SK-N-SH treated with all-trans-retinoic acid at 6 μM for 48 hours (cell line): Measurements from ENCODE around the gene XNDC1N.

ENCODE experiments used
- ATAC-seq: fragments of 200-7000 bp; cut with Tn5 transposase; 3 replicates; pipeline ENCODE4 v1.9.1; 2020; ENCODE audit warnings: mild to moderate bottlenecking, moderate library complexity
- CSDC2 ChIP-seq: fragments of 250-450 bp; sonication (Bioruptor Pico); IDR thresholded peaks from 2 replicates; pipeline ENCODE4 v1.5.0; 2020; ENCODE audit warnings: mild to moderate bottlenecking, moderate library complexity
- ESRRG ChIP-seq: fragments of 250-450 bp; sonication (Bioruptor Pico); IDR thresholded peaks from 2 replicates; pipeline ENCODE4 v1.6.1; 2021; ENCODE audit warnings: mild to moderate bottlenecking
- GLIS3 ChIP-seq: fragments of 250-450 bp; sonication (Bioruptor Pico); IDR thresholded peaks from 2 replicates; pipeline ENCODE4 v1.5.0; 2020; ENCODE audit warnings: mild to moderate bottlenecking, moderate library complexity
- ISL1 ChIP-seq: fragments of 250-450 bp; sonication (Bioruptor Pico); IDR thresholded peaks from 2 replicates; pipeline ENCODE4 v2.1.2; 2022; ENCODE audit warnings: mild to moderate bottlenecking, moderate library complexity
- OSR1 ChIP-seq: fragments of 250-450 bp; sonication (Bioruptor Pico); IDR thresholded peaks from 2 replicates; pipeline ENCODE4 v1.8.0; 2022; ENCODE audit warnings: moderate library complexity, mild to moderate bottlenecking, inconsistent platforms
- PPARA ChIP-seq: fragments of 250-450 bp; sonication (Bioruptor Pico); IDR thresholded peaks from 2 replicates; pipeline ENCODE4 v1.5.0; 2020; ENCODE audit warnings: mild to moderate bottlenecking, borderline replicate concordance
- RARB ChIP-seq: fragments of 250-450 bp; sonication (Bioruptor Pico); IDR thresholded peaks from 2 replicates; pipeline ENCODE4 v1.8.0; 2021; ENCODE audit warnings: mild to moderate bottlenecking, moderate library complexity
- SNAI2 ChIP-seq: fragments of 250-450 bp; sonication (Bioruptor Pico); IDR thresholded peaks from 2 replicates; pipeline ENCODE4 v1.5.0; 2020; ENCODE audit warnings: mild to moderate bottlenecking, moderate library complexity
- TOX ChIP-seq: fragments of 250-450 bp; sonication (Bioruptor Pico); IDR thresholded peaks from 2 replicates; pipeline ENCODE4 v1.8.0; 2021; ENCODE audit warnings: mild to moderate bottlenecking, moderate library complexity, borderline replicate concordance
- ZC3H10 ChIP-seq: fragments of 250-450 bp; sonication (Bioruptor Pico); IDR thresholded peaks from 2 replicates; pipeline ENCODE4 v1.5.1; 2021; ENCODE audit warnings: mild to moderate bottlenecking, moderate library complexity
- ZFP30 ChIP-seq: fragments of 450-650 bp; formaldehyde crosslinking; IDR thresholded peaks from 2 replicates; pipeline ENCODE4 v1.5.0; 2022; ENCODE audit warnings: mild to moderate bottlenecking, moderate library complexity
- ZNF565 ChIP-seq: fragments of 450-650 bp; formaldehyde crosslinking; conservative IDR thresholded peaks from 2 replicates; pipeline ENCODE4 v1.5.0; 2020; ENCODE audit warnings: low read depth, mild to moderate bottlenecking, moderate library complexity
- ZNF70 ChIP-seq: fragments of 450-650 bp; formaldehyde crosslinking; IDR thresholded peaks from 2 replicates; pipeline ENCODE4 v1.5.0; 2020; ENCODE audit warnings: mild to moderate bottlenecking, moderate library complexity
- ZNF8 ChIP-seq: fragments of 450-650 bp; formaldehyde crosslinking; IDR thresholded peaks from 2 replicates; pipeline ENCODE4 v1.5.0; 2020; ENCODE audit warnings: mild to moderate bottlenecking, moderate library complexity
- TF ChIP-seq, protein P1 (sequence below): fragments of 250-450 bp; sonication (Bioruptor Pico); IDR thresholded peaks from 2 replicates; pipeline ENCODE4 v1.5.1; 2021; ENCODE audit warnings: mild to moderate bottlenecking, moderate library complexity
- TF ChIP-seq, protein P2 (sequence below): fragments of 250-450 bp; sonication (Bioruptor Pico); IDR thresholded peaks from 2 replicates; pipeline ENCODE4 v1.5.1; 2020; ENCODE audit warnings: low read depth, mild to moderate bottlenecking, moderate library complexity
- TF ChIP-seq, protein P3 (sequence below): fragments of 250-450 bp; sonication (Bioruptor Pico); IDR thresholded peaks from 2 replicates; pipeline ENCODE4 v1.8.0; 2021; ENCODE audit warnings: low read depth, mild to moderate bottlenecking, moderate library complexity, borderline replicate concordance
- TF ChIP-seq, protein P4 (sequence below): fragments of 250-450 bp; sonication (Bioruptor Pico); IDR thresholded peaks from 2 replicates; pipeline ENCODE4 v1.5.0; 2020; ENCODE audit warnings: mild to moderate bottlenecking, moderate library complexity

Gene XNDC1N

DNA sequence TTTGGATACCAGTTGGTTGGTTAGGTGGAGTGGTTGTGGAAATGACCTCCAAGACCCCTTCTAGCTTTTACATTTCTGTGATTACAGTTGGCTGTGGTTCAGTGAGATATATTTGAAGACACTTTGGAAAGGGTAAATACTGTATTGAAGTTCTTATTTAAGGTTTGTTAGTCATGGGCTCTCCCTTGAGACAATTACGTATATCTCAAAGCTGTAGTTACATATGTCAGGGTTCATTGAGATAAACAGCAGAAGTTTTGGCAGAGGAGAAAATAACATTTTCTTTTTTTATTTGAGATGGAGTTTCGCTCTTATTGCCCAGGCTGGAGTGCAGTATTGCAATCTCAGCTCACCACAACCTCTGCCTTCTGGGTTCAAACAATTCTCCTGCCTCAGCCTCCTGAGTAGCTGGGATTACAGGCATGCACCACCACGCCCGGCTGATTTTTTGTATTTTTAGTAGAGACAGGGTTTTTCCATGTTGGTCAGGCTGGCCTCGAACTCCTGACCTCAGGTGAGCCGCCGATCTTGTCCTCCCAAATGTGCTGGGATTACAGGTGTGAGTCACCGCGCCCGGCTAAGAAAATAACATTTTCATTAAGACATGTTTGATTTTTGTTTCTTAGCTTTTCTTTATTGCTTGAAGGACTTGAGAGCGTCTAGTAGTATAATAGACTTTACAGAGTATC is 2.3 kb upstream of the XNDC1N start:
- no peak for ATAC-seq
- TF ChIP-seq ZNF70 (CRISPR knock-in tag) = no peak
- no peak for TF ChIP-seq TOX (CRISPR knock-in tag)
- TF ChIP-seq, protein P1, sequence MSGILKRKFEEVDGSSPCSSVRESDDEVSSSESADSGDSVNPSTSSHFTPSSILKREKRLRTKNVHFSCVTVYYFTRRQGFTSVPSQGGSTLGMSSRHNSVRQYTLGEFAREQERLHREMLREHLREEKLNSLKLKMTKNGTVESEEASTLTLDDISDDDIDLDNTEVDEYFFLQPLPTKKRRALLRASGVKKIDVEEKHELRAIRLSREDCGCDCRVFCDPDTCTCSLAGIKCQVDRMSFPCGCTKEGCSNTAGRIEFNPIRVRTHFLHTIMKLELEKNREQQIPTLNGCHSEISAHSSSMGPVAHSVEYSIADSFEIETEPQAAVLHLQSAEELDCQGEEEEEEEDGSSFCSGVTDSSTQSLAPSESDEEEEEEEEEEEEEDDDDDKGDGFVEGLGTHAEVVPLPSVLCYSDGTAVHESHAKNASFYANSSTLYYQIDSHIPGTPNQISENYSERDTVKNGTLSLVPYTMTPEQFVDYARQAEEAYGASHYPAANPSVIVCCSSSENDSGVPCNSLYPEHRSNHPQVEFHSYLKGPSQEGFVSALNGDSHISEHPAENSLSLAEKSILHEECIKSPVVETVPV (CRISPR knock-in tag) = no peak
- TF ChIP-seq, protein P2, sequence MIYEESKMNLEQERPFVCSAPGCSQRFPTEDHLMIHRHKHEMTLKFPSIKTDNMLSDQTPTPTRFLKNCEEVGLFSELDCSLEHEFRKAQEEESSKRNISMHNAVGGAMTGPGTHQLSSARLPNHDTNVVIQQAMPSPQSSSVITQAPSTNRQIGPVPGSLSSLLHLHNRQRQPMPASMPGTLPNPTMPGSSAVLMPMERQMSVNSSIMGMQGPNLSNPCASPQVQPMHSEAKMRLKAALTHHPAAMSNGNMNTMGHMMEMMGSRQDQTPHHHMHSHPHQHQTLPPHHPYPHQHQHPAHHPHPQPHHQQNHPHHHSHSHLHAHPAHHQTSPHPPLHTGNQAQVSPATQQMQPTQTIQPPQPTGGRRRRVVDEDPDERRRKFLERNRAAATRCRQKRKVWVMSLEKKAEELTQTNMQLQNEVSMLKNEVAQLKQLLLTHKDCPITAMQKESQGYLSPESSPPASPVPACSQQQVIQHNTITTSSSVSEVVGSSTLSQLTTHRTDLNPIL = no peak
- no peak for TF ChIP-seq CSDC2 (CRISPR knock-in tag)
- TF ChIP-seq ESRRG (CRISPR knock-in tag) = no peak
- no peak for TF ChIP-seq ZNF565 (CRISPR knock-in tag)
- TF ChIP-seq ZFP30 (CRISPR knock-in tag) = no peak
- no peak for TF ChIP-seq OSR1 (CRISPR knock-in tag)
- TF ChIP-seq, protein P3, sequence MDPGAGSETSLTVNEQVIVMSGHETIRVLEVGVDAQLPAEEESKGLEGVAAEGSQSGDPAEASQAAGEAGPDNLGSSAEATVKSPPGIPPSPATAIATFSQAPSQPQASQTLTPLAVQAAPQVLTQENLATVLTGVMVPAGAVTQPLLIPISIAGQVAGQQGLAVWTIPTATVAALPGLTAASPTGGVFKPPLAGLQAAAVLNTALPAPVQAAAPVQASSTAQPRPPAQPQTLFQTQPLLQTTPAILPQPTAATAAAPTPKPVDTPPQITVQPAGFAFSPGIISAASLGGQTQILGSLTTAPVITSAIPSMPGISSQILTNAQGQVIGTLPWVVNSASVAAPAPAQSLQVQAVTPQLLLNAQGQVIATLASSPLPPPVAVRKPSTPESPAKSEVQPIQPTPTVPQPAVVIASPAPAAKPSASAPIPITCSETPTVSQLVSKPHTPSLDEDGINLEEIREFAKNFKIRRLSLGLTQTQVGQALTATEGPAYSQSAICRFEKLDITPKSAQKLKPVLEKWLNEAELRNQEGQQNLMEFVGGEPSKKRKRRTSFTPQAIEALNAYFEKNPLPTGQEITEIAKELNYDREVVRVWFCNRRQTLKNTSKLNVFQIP = no peak
- TF ChIP-seq PPARA = no peak

DNA sequence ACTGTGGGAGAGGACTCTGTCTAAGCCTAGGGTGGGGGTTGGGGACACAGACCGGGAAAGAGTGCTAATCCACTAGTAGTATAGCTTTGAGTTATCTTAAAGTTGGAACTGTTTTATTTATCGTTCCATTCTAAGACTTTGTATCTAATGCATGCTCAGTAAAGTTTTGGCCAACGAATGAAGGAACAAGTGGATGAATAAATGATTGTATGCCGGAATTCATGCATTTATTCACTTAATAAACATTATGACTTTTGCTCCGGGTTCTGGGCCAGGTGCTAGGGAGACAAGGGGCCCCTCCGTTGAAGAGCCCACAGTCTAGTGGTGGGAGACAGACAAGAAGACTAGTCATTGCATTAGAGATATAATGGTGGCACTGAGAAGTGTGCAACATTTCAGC is 1.1 kb upstream of the XNDC1N start:
- no peak for ATAC-seq
- TF ChIP-seq CSDC2 (CRISPR knock-in tag) (no peak), SNAI2 (CRISPR knock-in tag) (no peak), ISL1 (CRISPR knock-in tag) (no peak), OSR1 (CRISPR knock-in tag) (no peak), ZNF8 (no peak), RARB (CRISPR knock-in tag) (no peak)
- TF ChIP-seq, protein P3 = no peak
- TF ChIP-seq, all 23 proteins: peak for 0

DNA sequence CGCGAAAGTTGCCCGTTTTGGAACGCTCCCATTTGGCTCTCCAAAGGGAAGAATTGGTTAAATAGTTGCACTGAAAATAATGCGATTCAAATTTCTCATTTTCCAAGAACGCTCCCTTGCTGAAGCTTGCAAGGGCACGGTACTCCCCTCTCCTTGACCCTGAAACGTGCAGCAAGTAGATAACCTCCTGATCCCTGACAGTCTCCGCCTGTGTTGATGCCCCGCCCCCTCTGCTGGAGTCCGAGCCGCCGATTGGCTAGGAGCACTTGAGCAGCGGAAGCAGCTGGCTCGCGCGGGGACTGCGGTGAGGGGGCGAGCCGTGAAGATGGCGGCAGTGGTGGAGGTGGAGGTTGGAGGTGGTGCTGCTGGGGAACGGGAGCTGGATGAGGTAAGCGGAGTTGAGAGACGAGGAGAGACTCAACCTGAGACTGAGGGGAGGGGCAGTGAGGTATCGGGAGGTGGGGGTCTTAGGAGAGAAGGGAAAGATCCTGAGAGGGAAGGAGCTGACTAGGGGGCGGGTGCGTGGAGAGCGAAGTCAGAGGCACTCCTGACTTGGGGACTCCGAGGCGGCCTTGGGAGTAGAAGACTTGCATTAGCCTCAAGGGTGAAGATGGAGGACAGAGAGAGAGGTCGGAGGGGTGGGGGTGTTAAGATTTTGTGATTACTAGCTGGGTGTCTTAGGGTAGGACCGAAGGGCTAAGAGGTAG is 496 bp upstream of the XNDC1N start, which contains the start of gene RNF121:
TSS of gene RNF121 (plus strand) at position 310 of the 707 bp plus-strand sequence. CDS start at position 326, 16 bp downstream.
- ATAC-seq = peak; percentile 98
- TF ChIP-seq ZC3H10 (no peak), SNAI2 (CRISPR knock-in tag) (no peak), ZFP30 (CRISPR knock-in tag) (no peak), GLIS3 (CRISPR knock-in tag) (no peak)
- TF ChIP-seq, protein P2 = no peak
- TF ChIP-seq, protein P4, sequence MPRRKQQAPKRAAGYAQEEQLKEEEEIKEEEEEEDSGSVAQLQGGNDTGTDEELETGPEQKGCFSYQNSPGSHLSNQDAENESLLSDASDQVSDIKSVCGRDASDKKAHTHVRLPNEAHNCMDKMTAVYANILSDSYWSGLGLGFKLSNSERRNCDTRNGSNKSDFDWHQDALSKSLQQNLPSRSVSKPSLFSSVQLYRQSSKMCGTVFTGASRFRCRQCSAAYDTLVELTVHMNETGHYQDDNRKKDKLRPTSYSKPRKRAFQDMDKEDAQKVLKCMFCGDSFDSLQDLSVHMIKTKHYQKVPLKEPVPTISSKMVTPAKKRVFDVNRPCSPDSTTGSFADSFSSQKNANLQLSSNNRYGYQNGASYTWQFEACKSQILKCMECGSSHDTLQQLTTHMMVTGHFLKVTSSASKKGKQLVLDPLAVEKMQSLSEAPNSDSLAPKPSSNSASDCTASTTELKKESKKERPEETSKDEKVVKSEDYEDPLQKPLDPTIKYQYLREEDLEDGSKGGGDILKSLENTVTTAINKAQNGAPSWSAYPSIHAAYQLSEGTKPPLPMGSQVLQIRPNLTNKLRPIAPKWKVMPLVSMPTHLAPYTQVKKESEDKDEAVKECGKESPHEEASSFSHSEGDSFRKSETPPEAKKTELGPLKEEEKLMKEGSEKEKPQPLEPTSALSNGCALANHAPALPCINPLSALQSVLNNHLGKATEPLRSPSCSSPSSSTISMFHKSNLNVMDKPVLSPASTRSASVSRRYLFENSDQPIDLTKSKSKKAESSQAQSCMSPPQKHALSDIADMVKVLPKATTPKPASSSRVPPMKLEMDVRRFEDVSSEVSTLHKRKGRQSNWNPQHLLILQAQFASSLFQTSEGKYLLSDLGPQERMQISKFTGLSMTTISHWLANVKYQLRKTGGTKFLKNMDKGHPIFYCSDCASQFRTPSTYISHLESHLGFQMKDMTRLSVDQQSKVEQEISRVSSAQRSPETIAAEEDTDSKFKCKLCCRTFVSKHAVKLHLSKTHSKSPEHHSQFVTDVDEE (CRISPR knock-in tag) = no peak
